Right cardiac atrium (tissue), 5 donors: ENCODE data around the gene MFF. TPM values are rescaled to one million over a fixed set of nuclear protein-coding genes. Genes with fewer than 3 reads are reported as not detected.
"Not testable (repeated sequence)": the region's sequence is repeated elsewhere in the genome, so short reads cannot be mapped to it uniquely, and the experiment has no call there.

Experiments
- ATAC-seq, 2 donors: fragments of 200-7000 bp; cut with Tn5 transposase; one replicate each; pipeline versions ENCODE4 v1.8.0 to v1.9.1; 2020; ENCODE audit warnings: moderate library complexity in 2 of 2, mild to moderate bottlenecking in 1 of 2
- DNase-seq, 3 donors: peaks; one replicate each; pipeline ENCODE4 v3.0.0-alpha.2; 2020
- H3K27ac ChIP-seq: one replicate; pipeline ENCODE4 v1.5.1; 2013; ENCODE audit warnings: mild to moderate bottlenecking, low read length, control low read depth, moderate library complexity
- H3K27me3 ChIP-seq: one replicate; pipeline ENCODE4 v1.6.1; 2013; ENCODE audit not compliant: control insufficient read depth, insufficient read depth
- H3K4me1 ChIP-seq: one replicate; pipeline ENCODE4 v1.6.1; 2013; ENCODE audit warnings: low read length; ENCODE audit not compliant: control insufficient read depth, insufficient read depth
- H3K4me3 ChIP-seq: one replicate; pipeline ENCODE4 v1.5.1; 2013; ENCODE audit warnings: low read length, control low read depth
- H3K9me3 ChIP-seq: one replicate; pipeline ENCODE4 v1.6.1; 2013; ENCODE audit warnings: low read length; ENCODE audit not compliant: control insufficient read depth
- WGBS: extraction: QIAGEN DNeasy Blood & Tissue Kit; methylation state at CpG from one replicate; pipeline ENCODE4 v1.1.7; 2013; 5-methylcytosine and 5-hydroxymethylcytosine counted together
- intact Hi-C, 4 donors: fragments of 100-400 bp; cut with DNase I; formaldehyde crosslinking; loops; one replicate each; pipeline versions ENCODE4 v1.11.0 to v1.14.0; 2022 to 2023
- polyA plus RNA-seq: library from polyadenylated mRNA; stranded (reverse); fragments of 200-250 nt; gene quantifications from one replicate; pipeline ENCODE4 v1.2.3, GENCODE V29; 2013
- total RNA-seq, 4 donors: library from RNA; stranded (reverse); fragmentation: NEBNext Ultra II Directional; extraction: Animal tissue kit (Norgen Biotek cat#: 25700); gene quantifications; one replicate each; pipeline ENCODE4 v1.2.1, GENCODE V29; 2021
- donor health status: healthy with polysubstance abuse.
- donor health status: DM: no; HTN: yes; CAD: no.
- donor health status: DM: no; HTN: no; CAD: no.
- donor health status: DM: no; HTN: yes; CAD: no; lungs with severe emphysema.
- donor health status: DM: yes; HTN: yes; CAD: no.

MFF gene
- total and polyA plus RNA-seq, 5 donors = 73.9 to 96.5 (median 83.5) TPM

DNA sequence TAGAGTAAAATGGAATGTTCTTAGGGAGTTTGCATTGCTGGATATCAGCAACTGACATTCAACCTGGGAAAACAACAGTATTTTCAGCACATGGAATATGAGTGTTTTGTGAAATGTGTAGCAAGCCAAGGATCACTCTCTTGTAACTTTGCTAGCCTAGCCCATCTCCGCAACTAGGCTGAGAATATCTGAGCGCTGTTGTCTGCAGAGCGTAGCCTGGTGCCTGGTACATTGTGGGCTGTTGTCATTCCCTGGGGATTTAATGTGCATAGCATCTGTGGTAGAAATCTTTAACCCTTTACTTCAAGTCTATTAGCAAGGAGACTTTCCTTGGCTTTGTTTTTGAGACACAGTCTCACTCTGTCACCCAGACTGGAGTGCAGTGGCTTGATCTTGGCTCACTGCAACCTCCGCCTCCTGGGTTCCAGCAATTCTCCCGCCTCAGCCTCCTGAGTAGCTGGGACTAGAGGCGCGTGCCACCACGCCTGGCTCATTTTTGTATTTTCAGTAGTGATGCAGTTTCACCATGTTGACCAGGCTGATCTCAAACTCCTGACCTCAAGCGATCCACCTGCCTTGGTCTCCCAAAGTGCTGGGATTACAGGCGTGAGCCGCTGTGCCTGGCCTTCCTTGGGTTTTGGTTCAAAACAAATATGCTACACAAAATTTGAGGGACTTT, 39.7 kb downstream of the MFF start:
- H3K4me3 ChIP-seq, ATAC-seq, H3K4me1 ChIP-seq, intact Hi-C loops, DNase-seq, H3K27ac ChIP-seq, H3K9me3 ChIP-seq, H3K27me3 ChIP-seq: not testable (repeated sequence)
- 81% methylated on average over 11 of the region's 11 CpGs for WGBS

DNA sequence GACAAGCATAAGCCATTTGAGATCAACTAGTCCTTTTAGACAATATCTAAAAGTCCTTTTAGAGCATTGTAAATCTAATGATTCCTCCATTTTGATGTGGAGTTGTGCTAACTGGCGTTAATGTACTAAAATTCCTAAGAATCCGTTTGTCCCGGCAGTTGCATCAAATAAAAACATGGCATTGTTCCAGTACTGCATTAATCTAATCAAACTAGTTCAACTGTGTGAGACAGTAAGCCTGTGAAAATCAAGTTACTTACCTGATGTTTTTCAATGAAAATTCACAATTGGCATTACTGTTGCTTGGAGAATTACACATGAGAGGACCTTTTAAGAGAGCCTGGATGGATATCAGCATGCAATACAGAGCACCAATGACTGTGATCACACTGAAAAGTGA, 40.8 kb downstream of the MFF start:
- WGBS = 51% methylated on average over 3 of the region's 3 CpGs
- Histone ChIP-seq H3K9me3 (no peaks in the 10 kb centered on the region), H3K27ac (no peak overlapping the region), H3K4me3 (no peak overlapping the region), H3K4me1 (peaks cover 6% of the 10 kb centered on the region), H3K27me3 (no peaks in the 10 kb centered on the region)
- ATAC-seq (no peak), DNase-seq (no peak)
- intact Hi-C loops = no loop called here

DNA sequence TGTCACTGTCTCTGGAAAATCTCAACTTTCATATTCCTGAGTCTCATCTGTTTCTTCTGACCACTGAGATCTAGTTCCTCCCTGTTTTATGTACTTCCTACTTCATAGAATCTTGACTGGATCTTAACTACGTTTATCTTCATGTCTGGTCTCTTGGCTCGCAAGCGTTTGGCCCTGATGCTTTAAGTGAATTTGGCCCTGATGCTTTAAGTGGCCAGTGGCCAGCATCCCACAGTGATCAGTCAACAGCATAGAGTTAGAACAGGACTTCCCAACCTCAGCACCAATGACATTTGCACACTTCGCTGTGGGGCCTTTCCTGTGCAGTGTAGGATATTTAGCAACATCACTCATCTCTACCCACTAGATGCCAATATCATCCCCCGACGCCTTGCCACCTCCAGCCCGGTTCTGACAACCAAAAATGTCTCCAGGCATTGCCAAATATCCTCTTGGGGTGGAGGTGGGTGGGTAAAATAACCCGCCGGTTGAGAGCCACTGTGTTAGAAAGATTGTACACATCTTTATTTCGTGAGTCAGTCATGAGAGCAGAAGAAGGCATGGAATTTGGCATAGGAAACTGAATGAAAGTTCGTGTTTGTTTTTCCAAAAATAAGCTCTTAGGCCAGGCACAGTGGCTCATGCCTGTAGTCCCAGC, 41.8 kb downstream of the MFF start:
- 45% methylated on average over 11 of the region's 11 CpGs for WGBS
- intact Hi-C loops = no loop called here
- DNase-seq (peak in 1 of 3 donors; percentile 71), ATAC-seq (peak; percentile 46 to 69)
- Histone ChIP-seq H3K9me3 (no peaks in the 10 kb centered on the region), H3K4me1 (peaks cover 6% of the 10 kb centered on the region), H3K27ac (peak overlapping the region; percentile 53), H3K27me3 (no peaks in the 10 kb centered on the region), H3K4me3 (no peak overlapping the region)

GRCh38 chr2:227367427-227367795, 42.4 kb downstream of the MFF start:
- H3K4me1 ChIP-seq = peaks cover 6% of the 10 kb centered on the region
- no peak overlapping the region for H3K4me3 ChIP-seq
- ATAC-seq = no peak
- H3K27me3 ChIP-seq = no peaks in the 10 kb centered on the region
- no peaks in the 10 kb centered on the region for H3K9me3 ChIP-seq
- intact Hi-C loops = no loop called here
- DNase-seq = no peak
- H3K27ac ChIP-seq = no peak overlapping the region
- 81% methylated on average over 3 of the region's 3 CpGs for WGBS

- Histone ChIP-seq H3K4me3 (no peak overlapping the region), H3K4me1 (peaks cover 6% of the 10 kb centered on the region), H3K27me3 (no peaks in the 10 kb centered on the region), H3K27ac (no peak overlapping the region), H3K9me3 (no peaks in the 10 kb centered on the region)
- DNase-seq (no peak), ATAC-seq (no peak)
- intact Hi-C loops = no loop called here
- 86% methylated on average over 5 of the region's 5 CpGs for WGBS
Observed at GRCh38 chr2:227368574-227368973, 43.5 kb downstream of the MFF start.

DNA sequence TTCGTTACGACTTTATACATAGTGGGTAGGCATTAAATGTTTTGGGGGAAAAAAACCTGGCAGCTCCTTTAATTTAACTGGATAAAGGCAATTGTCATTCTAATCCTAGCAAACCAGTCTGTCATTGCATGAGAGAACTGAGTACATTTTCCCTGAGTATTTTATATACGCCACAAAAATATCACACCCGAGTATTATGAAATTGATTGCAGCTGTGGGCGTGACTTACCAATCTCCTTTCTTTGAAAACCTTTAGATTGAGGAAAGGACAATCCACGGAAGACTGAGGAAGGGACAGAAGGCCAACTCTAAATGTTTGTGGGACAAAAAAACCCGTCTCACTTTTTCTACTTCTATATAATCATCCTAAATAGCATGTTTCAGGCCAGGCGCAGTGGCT, 45.0 kb downstream of the MFF start:
- intact Hi-C loops = no loop called here
- H3K27me3 ChIP-seq = no peaks in the 10 kb centered on the region
- ATAC-seq (no peak), DNase-seq (no peak)
- no peak overlapping the region for H3K4me3 ChIP-seq
- 81% methylated on average over 8 of the region's 8 CpGs for WGBS
- no peaks in the 10 kb centered on the region for H3K9me3 ChIP-seq
- peaks cover 2% of the 10 kb centered on the region for H3K4me1 ChIP-seq
- H3K27ac ChIP-seq = no peak overlapping the region

GRCh38 chr2:227370791-227371312, 45.8 kb downstream of the MFF start:
- Histone ChIP-seq H3K4me3 (no peak overlapping the region), H3K27me3 (no peaks in the 10 kb centered on the region), H3K9me3 (no peaks in the 10 kb centered on the region), H3K27ac (no peak overlapping the region), H3K4me1 (peaks cover 2% of the 10 kb centered on the region)
- 62% methylated on average over 9 of the region's 9 CpGs for WGBS
- ATAC-seq (peak; percentile 66 to 71), DNase-seq (peak in 1 of 3 donors; percentile 28)
- intact Hi-C loops = no loop called here

DNA sequence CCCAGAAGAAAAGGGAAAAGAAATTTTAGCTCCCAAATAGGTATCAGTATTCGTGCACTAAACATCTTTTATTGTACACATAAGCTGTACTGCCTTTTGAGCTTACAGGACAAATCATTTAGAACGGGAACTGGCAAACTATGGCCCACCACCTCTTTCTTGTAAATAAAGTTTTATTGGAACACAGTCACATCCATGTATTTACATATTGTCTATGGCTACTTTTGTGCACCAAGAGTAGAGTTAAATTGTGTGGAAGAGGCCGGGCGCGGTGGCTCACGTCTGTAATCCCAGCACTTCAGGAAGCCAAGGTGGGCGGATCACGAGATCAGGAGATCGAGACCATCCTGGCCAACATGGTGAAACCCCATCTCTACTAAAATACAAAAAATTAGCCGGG, 48.3 kb downstream of the MFF start:
- Histone ChIP-seq H3K9me3 (no peaks in the 10 kb centered on the region), H3K4me3 (no peak overlapping the region), H3K4me1 (no peaks in the 10 kb centered on the region), H3K27ac (no peak overlapping the region), H3K27me3 (no peaks in the 10 kb centered on the region)
- no peak for ATAC-seq
- no peak for DNase-seq
- intact Hi-C loops = no loop called here
- 88% methylated on average over 10 of the region's 10 CpGs for WGBS

GRCh38 chr2:227374158-227374557, 49.1 kb downstream of the MFF start:
- 46% methylated on average over 6 of the region's 6 CpGs for WGBS
- H3K4me1 ChIP-seq = no peaks in the 10 kb centered on the region
- no peaks in the 10 kb centered on the region for H3K27me3 ChIP-seq
- ATAC-seq (no peak), DNase-seq (no peak)
- intact Hi-C loops = no loop called here
- no peak overlapping the region for H3K27ac ChIP-seq
- no peaks in the 10 kb centered on the region for H3K9me3 ChIP-seq
- H3K4me3 ChIP-seq = no peak overlapping the region

DNA sequence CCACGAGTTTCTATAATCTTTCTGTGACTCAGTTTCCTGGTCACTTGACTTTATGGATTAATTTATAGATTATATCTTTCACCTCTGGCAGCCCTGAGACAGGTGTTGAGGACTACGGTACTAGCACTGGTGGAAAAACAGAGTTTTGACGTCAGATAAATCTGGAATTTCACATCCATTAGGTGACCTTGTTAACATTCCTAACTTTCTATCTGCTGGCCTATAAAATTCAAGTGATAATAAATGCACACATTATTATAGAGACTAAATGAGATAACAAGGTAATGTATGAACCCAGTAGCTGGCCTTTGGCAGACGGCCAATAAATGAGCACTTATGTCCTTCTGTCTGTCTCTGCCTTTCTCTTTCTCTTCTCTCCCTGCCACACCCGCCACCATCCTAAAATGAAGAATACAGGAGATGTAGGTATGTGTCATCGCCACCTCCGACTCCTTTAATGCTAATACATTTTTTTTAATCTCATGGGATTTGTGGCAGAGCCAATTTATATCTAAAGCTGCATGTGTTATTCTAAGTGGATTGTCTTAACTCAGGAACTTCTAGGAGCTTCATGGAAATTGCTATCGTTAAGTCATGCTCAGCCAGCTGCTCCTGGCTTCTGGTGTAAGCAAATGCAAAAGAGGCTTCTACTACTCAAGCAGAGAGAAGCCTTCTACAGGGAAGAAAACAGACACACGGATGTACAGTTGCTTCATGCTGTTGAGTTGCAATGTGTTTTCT, 51.8 kb downstream of the MFF start:
- ATAC-seq (no peak), DNase-seq (no peak)
- Histone ChIP-seq H3K27ac (no peak overlapping the region), H3K27me3 (no peaks in the 10 kb centered on the region), H3K4me3 (no peak overlapping the region), H3K9me3 (no peaks in the 10 kb centered on the region), H3K4me1 (no peaks in the 10 kb centered on the region)
- intact Hi-C loops = no loop called here
- WGBS = 55% methylated on average over 9 of the region's 9 CpGs
